ENCODE results near the gene MOB3B.

DNA sequence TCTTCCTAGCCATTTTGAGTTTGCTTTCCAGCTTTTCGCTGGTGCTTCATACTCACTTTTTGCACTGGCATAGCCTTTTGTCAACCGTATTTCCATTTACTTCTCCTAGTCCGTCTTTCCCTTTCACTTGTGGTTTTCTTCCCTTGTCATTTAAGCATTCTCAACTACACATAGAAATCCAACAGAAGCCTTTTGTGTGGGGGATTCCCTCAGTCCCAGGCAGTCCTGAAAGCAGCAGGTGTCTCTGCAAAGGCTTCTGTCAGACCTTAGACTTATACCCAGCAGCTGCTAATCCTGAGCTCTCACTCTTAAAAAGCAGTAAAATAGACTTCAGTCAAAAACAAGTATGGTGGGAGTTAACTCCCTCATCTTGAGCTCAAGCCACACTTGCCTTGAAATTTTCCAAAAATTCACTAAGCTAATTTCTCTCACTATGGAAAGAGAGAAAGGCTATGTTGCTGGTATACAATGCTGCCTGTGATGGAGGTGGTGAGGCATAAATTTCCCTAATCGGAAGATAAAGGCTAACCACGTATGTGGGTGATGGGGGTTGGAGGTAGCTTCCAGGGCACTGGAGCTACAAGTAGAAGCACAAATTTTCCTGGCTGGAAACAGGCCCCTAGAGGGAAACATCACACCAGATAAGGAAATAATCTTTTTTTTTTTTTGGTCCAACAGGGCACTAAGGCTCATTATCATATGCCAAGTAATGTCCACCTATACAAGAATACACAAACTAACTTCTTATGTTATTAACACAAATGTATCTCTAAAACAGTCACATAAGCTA is 40.3 kb downstream of the MOB3B start:
- TF ChIP-seq ZNF565 (CRISPR knock-in tag; conservative IDR thresholded peaks at IDR 0.05; ENCODE audit: low read depth) (no peak), ZFP3 (CRISPR knock-in tag; IDR thresholded peaks at IDR 0.05) (no peak), ZFP30 (CRISPR knock-in tag; IDR thresholded peaks at IDR 0.05) (no peak), SNAI2 (CRISPR knock-in tag; IDR thresholded peaks at IDR 0.05) (no peak), ZC3H10 (CRISPR knock-in tag; IDR thresholded peaks at IDR 0.05) (no peak), ZNF70 (CRISPR knock-in tag; IDR thresholded peaks at IDR 0.05) (no peak), RARB (CRISPR knock-in tag; IDR thresholded peaks at IDR 0.05) (no peak), ZNF8 (CRISPR knock-in tag; IDR thresholded peaks at IDR 0.05) (no peak)
- TF ChIP-seq, protein P1, sequence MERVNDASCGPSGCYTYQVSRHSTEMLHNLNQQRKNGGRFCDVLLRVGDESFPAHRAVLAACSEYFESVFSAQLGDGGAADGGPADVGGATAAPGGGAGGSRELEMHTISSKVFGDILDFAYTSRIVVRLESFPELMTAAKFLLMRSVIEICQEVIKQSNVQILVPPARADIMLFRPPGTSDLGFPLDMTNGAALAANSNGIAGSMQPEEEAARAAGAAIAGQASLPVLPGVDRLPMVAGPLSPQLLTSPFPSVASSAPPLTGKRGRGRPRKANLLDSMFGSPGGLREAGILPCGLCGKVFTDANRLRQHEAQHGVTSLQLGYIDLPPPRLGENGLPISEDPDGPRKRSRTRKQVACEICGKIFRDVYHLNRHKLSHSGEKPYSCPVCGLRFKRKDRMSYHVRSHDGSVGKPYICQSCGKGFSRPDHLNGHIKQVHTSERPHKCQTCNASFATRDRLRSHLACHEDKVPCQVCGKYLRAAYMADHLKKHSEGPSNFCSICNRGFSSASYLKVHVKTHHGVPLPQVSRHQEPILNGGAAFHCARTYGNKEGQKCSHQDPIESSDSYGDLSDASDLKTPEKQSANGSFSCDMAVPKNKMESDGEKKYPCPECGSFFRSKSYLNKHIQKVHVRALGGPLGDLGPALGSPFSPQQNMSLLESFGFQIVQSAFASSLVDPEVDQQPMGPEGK (CRISPR knock-in tag; IDR thresholded peaks at IDR 0.05; ENCODE audit: borderline replicate concordance): no peak
- TF ChIP-seq, protein P2, sequence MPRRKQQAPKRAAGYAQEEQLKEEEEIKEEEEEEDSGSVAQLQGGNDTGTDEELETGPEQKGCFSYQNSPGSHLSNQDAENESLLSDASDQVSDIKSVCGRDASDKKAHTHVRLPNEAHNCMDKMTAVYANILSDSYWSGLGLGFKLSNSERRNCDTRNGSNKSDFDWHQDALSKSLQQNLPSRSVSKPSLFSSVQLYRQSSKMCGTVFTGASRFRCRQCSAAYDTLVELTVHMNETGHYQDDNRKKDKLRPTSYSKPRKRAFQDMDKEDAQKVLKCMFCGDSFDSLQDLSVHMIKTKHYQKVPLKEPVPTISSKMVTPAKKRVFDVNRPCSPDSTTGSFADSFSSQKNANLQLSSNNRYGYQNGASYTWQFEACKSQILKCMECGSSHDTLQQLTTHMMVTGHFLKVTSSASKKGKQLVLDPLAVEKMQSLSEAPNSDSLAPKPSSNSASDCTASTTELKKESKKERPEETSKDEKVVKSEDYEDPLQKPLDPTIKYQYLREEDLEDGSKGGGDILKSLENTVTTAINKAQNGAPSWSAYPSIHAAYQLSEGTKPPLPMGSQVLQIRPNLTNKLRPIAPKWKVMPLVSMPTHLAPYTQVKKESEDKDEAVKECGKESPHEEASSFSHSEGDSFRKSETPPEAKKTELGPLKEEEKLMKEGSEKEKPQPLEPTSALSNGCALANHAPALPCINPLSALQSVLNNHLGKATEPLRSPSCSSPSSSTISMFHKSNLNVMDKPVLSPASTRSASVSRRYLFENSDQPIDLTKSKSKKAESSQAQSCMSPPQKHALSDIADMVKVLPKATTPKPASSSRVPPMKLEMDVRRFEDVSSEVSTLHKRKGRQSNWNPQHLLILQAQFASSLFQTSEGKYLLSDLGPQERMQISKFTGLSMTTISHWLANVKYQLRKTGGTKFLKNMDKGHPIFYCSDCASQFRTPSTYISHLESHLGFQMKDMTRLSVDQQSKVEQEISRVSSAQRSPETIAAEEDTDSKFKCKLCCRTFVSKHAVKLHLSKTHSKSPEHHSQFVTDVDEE (CRISPR knock-in tag; IDR thresholded peaks at IDR 0.05): no peak
- TF ChIP-seq, protein P3, sequence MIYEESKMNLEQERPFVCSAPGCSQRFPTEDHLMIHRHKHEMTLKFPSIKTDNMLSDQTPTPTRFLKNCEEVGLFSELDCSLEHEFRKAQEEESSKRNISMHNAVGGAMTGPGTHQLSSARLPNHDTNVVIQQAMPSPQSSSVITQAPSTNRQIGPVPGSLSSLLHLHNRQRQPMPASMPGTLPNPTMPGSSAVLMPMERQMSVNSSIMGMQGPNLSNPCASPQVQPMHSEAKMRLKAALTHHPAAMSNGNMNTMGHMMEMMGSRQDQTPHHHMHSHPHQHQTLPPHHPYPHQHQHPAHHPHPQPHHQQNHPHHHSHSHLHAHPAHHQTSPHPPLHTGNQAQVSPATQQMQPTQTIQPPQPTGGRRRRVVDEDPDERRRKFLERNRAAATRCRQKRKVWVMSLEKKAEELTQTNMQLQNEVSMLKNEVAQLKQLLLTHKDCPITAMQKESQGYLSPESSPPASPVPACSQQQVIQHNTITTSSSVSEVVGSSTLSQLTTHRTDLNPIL (CRISPR knock-in tag; IDR thresholded peaks at IDR 0.05; ENCODE audit: low read depth): no peak

Data from SK-N-SH treated with all-trans-retinoic acid at 6 μM for 48 hours (cell line).